Sciatic nerve (tissue), 2 donors: ENCODE data around the gene DHRS3. TPM values are rescaled to one million over a fixed set of nuclear protein-coding genes. Genes with fewer than 3 reads are reported as not detected.
"Not testable (repeated sequence)": the region's sequence is repeated elsewhere in the genome, so short reads cannot be mapped to it uniquely, and the experiment has no call there.

Experiments
- ATAC-seq: fragments of 200-7000 bp; cut with Tn5 transposase; one replicate; pipeline ENCODE4 v1.9.1; 2020; ENCODE audit warnings: mild to moderate bottlenecking, moderate library complexity
- DNase-seq: peaks from one replicate; pipeline ENCODE4 v3.0.0-alpha.2; 2020; ENCODE audit warnings: low spot score
- intact Hi-C: fragments of 100-400 bp; cut with DNase I; formaldehyde crosslinking; loops from one replicate; pipeline ENCODE4 v1.14.2; 2022
- total RNA-seq: library from RNA; stranded (reverse); fragmentation: NEBNext Ultra II Directional; extraction: Animal tissue kit (Norgen Biotek cat#: 25700); gene quantifications from one replicate; pipeline ENCODE4 v1.2.1, GENCODE V29; 2021
- donor health status: DM: no; HTN: no; CAD: no.
- donor health status: DM: no; HTN: no; CAD: no.

Gene DHRS3
- total RNA-seq, 1 donor from 2014 or later, result 271 TPM

DNA sequence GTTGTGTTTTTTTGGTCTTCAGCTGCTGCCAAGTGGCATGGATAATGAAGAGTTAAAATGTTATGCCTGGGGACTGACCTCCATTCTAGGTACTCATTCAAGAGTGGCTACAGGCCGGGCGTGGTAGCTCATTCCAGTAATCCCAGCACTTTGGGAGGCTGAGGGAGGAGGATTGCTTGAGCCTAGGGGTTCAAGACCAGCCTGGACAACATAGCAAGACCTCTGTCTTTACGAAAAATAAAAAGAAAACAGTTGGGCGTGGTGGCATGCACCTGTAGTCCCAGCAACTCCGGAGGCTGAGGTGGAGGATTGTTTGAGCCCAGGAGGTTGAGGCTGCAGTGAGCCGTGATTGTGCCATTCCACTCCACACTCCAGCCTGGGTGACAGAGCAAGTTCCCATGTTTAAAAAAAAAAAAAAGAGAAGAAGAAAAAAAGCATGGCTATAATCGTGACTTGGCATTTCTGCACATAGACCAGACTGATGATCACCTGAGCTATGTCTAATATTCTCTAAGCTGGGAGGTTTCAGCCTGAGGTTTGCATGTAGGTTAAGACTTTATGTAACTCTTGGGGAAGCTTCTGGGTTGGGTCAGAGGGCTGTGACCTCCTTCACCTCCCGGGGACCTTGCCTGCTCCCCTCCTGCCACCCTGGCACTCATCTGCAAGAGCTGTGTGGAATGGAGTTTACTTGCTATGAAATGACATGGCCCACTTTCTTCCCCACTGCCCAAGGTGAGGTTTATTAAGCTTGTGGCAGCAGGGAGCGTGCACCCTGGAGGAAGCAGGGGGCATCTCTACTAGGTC lies 51.3 kb downstream of the DHRS3 start:
- peak; percentile 7 for ATAC-seq
- no peak for DNase-seq
- intact Hi-C loops, result no loop called here

DNA sequence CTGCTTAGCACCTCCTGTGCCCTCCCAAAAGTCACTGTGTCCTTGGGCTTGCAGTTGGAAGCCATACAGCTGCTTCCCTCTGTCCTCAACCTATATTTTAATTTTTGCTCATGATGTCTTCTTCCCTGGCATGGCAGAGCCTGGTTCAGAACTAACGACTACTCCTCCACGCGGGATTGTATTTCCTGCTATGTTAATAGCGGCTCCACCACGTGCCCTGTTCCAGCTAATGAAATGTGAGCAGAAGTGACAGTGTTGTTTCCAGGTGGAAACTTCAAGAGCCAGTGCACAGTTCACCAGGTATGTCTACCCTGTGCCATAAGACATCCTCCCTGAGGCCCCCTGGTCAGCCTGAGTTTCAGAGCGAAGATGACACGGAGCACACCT lies 52.1 kb downstream of the DHRS3 start:
- intact Hi-C loops, result no loop called here
- ATAC-seq (no peak), DNase-seq (no peak)

DNA sequence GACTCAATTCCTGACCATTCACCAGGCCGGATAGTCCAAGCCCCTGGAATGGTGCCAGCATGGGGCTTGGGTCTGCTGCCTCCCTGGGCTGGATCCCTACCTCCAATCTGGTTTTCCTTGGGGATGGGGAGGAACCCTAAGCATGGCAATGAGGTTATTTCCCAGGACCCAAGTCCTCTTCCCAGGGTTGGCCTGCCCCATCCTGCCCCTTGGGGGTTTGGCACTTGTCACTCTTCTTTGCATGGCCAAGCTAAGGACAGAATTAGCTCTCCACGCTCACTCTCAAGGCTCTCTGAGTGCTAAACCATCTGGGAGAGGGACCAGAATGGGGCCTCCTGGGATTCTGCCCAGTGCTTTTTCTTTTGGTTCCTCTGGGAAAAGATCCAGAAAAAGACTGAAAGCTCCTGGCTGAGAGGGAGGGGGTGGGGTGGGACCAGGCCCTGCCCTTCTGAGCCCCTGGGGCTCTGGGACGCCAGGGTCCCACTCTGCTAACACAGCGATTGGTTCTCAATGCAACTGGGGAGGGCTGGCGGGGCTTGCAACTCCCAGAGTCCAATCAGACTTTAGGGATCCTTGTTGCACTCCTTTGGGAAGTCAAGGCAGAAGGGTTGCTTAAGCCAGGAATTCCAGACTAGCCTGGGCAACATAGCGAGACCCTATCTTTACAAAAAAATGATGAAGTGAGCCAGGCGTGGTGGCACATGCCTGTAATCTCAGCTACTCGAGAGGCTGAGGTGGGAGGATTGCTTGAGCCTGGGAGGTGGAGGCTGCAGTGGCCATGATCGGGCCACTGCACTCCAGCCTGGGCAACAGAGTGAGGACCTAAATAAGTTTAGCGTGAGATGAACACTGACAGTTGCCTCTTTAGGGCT lies 52.7 kb downstream of the DHRS3 start:
- intact Hi-C loops, result no loop called here
- DNase-seq, result no peak

DNA sequence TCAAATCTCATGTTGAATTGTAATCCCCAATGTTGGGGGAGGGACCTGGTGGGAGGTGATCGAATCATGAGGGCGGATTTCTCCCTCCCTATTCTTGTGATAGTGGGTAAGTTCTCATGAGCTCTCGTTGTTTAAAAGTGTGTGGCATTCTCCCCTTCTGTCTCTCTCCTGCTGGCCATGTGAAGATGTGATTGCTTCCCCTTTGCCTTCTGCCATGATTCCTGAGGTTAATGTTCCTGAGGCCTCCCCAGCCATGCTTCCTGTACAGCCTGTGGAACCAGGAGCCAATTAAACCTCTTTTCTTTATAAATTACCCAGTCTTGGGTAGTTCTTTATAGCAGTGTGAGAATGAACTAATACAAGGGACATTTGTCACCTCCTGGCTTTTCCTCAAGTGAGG lies 53.8 kb downstream of the DHRS3 start:
- DNase-seq, ATAC-seq, intact Hi-C loops: not testable (repeated sequence)

More for the DNA sequence above, 52.7 kb downstream of the DHRS3 start:
- ATAC-seq, result no peak

DNA sequence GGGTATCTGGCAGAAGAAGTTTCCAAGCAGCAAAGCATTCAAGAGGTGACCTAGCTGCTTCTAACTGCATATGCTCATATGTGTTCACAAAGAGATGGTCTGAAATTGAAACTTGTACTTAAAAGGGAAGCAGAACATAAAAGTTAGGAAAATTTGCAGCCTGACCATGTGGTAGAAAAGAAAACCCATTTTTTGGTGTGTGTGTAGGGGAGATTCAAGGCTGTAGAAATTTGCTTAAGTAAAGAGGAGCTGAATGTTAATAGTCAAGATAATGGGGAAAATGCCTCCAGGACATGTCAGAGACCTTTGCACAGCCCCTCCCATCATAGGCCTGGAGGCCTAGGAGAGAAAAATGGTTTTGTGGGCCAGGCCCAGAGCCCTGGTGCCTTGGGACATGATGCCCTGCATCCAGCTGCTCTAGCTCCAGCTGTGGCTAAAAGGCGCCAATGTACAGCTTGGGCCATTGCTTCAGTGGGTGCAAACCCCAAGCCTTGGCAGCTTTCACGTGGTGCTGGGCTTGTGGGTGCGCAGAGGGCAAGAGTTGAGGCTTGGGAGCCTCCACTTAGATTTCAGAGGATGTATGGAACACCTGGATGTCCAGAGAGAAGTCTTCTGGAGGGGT lies 54.9 kb downstream of the DHRS3 start:
- intact Hi-C loops, result no loop called here

DNA sequence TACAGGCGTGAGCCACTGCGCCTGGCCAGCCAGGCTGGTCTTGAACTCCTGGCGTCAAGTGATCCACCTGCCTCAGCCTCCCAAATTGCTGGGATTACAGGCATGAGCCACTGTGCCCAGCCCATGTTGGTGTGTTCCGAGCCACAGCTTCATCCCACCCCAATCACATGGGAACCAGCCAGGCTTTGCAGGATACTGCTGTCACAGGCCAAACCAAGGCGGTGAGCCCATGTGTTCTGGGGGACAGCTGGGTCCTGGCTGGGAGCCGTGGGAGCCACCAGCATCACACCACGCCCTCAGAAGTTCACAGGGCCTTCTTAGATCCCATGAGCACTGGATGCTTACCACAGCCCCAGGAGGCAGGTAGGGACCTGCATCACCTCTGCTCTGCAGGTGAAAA lies 56.9 kb downstream of the DHRS3 start:
- ATAC-seq, result no peak

More for the DNA sequence above, 54.9 kb downstream of the DHRS3 start:
- ATAC-seq (no peak), DNase-seq (no peak)

DNA sequence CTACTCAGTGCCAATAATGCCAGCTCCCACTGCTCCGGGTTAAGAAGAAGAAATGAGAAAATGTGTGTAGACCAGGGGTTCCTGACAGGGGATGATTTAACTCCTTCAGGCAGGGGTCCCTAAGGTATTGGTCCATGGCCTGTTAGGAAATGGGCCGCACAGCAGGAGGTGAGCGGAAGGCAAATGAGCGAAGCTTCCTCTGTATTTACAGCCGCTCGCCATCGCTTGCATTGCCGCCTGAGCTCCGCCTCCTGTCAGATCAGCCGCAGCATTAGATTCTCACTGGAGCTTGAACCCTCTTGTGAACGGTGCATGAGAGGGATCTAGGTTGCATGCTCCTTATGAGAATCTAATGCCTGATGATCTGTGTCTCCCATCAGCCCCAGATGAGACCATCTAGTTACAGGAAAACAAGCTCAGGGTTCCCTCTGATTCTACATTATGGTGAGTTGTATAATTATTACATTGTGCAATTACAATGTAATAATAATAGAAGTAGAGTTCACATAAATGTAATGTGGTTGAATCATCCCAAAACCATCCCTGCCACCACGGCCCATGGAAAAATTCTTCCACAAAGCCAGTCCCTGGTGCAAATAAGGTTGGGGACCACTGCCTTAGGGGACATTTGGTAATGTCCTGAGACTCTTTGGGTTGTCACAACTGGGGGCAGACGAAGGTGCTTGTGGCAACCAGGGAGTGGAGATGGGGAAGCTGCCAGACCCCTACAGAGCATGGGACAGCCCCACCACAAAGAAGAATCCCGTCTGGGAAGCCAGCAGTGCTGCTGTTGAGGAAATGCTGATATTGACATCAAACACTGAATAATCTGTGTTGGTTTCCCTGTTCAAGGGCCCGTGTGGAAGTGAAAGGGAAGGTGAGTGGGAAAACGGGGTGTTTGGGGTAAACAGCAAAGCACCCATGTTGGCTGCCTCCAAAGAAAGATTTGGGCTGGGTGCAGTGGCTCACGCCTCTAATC lies 60.8 kb downstream of the DHRS3 start:
- intact Hi-C loops, result no loop called here
- peak; percentile 66 for DNase-seq
- no peak for ATAC-seq

More for the DNA sequence above, 56.9 kb downstream of the DHRS3 start:
- intact Hi-C loops, result no loop called here
- no peak for DNase-seq

DNA sequence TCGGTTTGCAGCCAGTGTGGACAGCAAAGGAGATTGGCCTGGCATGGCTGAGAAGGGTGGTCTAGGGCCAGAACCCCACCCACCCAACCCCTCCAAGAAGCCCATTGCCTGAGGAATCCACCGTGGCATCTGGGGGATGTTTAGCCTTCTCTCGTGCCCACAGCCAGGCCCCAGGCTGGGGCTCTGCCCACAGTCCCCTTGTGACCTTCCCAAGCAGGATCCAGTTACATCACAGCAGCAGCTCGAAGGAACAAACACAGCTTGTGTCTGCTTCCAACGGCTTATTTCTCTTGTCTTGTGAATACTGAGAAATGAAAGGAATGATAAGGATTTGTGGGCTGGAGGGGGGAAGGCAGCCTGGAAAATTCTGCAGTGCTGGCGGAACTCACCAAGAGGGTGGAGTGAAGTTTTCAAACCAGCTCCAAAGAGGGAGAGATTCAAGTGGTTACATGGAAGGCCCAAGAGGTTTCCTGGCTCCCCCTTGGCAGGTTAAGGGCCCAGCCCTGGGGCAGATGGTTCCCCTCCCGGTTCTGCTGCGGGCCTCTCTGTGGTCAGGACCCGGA lies 61.6 kb downstream of the DHRS3 start:
- intact Hi-C loops, result no loop called here
- peak; percentile 94 for ATAC-seq
- DNase-seq, result peak; percentile 80

DNA sequence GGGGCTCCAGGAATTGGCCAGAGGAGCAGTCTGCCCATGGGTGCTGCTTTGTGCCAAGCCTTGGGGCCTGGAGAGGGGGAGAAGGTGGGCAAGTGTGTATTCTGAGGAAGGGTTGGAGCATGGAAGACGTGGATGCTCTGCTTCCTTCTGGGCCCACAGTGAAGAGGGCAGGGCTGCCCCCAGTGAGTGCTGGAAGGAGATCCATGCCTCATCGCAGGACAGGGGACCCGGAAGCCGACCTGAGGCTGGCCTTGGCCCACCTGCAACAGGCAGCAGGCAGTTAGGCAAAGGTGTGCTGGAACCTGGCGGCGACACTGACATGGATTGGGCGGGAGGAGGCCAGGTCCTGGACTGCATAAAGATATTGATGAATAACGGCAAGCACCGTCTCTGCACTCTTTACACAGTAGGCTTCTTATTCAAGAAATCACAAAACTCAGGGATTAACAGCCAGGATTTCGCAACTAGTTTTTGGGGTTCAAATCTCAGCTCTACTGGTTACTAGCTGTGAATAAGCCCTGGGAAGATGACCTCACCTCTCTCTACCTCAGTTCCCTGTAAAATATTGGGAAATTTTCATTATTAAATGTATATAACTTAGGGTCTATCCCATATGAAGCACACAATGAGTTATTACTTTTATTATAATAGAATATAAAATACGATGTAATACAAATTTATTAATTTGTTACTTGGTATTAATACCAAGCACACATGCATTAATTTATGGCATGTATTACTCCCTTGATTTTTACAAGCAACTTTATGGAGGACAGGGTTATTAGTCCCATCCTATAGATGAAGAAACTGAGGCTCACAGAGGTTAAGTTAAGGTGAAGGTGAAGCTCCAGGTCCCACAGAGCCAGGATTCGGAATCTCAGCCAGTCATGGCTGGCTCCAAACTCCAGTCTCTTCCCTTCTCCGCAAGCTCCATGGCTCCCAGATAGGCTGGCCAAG lies 62.3 kb downstream of the DHRS3 start:
- intact Hi-C loops, result no loop called here
- peak; percentile 58 for DNase-seq
- peak; percentile 32 for ATAC-seq

DNA sequence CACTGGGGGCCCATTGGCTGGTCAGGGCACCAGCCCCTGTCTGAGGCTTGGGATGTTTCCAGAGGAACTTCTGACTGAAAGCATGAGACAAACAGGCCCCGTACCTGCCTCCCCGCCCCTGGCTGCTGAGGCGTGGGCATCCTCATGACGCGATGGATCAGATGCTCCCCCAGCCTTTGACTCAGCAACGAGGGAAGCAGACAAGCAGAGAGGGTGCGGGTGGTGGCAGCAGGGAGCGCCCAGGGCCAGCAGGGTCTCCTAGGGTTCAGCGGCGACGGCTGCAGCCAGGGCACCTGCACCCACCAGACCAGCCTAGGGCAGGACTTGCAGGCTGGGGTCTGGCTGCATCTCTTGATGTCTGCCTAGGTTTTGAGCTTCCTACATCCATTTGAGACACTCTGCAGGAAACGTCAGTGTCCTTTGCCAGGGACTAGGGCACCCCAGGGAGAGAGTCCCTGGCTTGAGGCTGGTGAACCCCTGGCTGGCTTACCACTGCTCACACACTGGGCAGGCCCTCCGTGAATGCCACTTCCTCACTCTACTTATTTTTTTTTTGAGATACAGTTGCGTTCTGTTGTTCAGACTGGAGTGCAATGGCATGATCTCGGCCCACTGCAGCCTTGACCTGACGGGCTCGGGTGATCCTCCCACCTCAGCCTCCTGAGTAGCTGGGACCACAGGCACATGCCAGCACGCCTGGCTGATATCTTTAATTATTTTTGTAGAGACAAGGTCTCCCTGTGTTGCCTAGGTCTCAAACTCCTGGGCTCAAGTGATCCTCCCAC lies 63.3 kb downstream of the DHRS3 start:
- DNase-seq, result peak; percentile 57
- intact Hi-C loops, result no loop called here
- ATAC-seq, result no peak

DNA sequence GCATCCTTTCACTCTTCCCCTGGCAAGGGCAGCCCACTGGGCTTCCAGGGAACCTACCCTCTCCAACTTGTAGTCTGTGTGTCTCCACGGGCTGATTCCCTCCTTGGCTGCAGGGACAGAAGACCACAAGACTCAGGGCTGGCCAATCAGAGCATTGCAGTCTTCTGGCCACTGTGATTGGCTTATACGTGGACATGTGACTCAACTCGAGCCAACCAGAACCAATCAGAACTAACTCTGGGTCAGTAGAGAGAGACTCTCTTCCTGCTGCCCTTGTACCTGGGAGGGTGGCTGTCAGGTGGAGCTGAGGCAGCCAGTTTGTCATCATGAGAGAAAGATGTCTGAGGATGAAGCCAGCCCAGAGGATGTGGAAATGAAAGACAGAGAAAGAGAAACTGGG lies 64.0 kb downstream of the DHRS3 start:
- no peak for ATAC-seq
- DNase-seq, result no peak
- intact Hi-C loops, result no loop called here

DNA sequence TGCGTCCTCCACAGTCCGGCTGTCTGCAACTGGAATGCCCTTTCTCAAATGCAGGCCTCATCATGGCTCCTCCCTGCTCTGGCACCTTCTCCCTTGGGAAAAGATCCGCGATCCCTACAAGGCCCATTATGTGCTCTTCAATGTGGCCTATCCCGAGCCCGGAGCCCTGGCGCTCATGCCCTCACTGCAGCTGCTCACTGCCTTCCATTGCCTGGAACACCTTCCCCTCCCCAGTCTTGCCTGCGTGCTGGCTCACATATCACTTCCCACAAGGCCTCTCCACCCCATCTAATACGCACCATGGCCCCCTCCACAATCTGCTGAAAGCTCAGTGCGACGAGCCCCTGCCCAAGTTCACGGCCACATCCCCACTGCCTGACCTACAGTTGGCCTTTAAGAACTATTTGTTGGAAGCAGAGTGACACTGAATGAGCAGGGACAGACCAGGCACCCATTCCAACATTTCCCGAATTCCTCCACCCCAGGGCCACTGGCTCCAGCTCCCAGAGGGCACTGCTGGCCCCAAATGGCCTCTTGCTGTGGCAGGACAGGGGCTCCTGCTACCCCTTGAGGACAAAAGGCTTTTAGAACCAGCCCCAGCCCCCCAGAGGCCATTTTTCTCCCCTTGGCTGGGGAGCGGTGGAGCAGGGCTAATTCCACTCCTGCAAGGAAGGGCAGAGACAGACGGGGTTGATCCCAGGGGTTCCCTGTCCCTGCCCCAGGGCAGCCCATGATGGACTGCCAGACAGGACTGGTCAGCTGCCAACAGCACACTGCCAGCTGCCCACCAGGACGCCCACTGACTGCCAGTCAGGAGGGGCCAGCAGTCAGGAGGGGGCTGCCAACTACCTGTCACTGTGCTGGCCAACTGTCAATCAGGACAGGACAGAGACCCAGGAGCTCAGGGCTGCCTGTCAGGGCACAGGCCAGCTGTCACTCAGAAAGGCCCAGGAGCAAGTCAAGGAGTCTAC lies 64.8 kb downstream of the DHRS3 start:
- DNase-seq (no peak), ATAC-seq (no peak)
- intact Hi-C loops, result loop anchor here (1.0 kb wide), 1 partner anchor 37 kb away; no protein-coding TSS in a partner anchor

DNA sequence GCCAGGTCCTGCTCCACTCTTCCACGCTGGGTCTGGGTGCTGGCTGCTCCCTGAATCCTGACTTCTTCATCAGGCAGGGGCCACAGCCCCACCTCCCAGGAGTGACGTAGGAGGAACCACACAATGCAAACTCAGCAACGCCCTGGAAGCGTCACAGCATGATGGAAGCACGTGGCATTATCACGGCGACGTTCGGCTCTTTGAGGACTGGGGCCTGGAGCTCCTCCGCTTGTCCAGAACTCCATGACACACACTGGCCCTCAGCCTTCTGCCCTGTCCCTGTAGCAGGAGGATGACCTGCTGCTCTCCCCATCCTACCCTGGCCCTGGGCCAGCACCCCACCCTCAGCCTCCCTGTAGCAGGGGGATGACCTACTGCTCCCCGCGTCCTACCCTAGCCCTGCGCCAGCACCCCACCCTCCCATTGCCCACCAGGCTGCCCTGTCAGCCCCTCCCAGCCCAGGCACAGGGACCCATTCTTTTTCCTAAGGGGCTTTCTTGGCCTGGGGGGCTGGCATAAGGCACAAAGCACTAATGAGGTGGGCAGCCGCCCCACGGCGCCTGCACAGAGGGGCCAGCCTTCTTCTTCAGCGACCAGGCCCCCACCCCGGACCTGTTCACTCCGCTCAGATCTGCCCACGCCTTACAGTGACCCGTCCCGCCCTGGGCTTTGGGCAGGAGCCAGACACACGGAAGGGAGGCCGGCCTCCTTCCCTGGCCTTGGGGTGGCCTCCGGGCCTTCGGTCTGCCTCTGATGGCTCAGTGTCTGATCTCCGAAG lies 65.7 kb downstream of the DHRS3 start:
- ATAC-seq (no peak), DNase-seq (no peak)
- intact Hi-C loops, result loop anchor here (1.0 kb wide), 1 partner anchor 36 kb away; no protein-coding TSS in a partner anchor

DNA sequence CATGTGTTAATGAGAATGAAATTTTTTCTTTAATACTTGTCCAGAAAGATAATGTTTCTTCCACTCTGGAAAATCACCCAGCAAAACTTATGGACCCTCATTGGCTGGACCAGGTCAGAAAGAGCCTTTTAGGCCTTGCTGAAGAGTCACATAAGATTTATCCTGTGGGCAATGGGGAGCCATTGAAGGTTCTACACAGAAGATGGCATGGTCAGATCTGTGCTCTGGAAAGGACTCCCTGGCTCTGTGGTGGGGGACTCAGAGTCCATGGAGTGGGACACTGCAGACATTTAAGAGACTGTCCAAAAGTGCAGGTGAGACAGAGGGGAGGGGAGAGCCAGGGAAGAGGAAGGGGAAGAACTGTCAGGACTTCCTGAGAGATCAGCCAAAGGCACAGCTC lies 66.4 kb downstream of the DHRS3 start:
- ATAC-seq (no peak), DNase-seq (no peak)
- intact Hi-C loops, result no loop called here
